HepG2 (cell line): ENCODE measurements around the gene KCND2. TPM values are rescaled to one million over a fixed set of nuclear protein-coding genes. Genes with fewer than 3 reads are reported as not detected.

Experiments
- ATAC-seq: fragments of 200-7000 bp; cut with Tn5 transposase; 3 replicates; pipeline ENCODE4 v1.9.1; 2020; ENCODE audit warnings: mild to moderate bottlenecking, moderate library complexity
- BruUV-seq: library from RNA; stranded (reverse); fragments of 400-500 nt; replicated peaks from 2 replicates; lab custom pipeline; 2021; lab: Mats Ljungman, UMichigan
- CTCF ChIA-PET: fragments of 300-600 bp; formaldehyde crosslinking; extraction: SDS; loops from one replicate; lab custom pipeline; 2021; ENCODE audit warnings: low total read pairs, inconsistent platforms, low intra/inter-chr PET ratio; lab: Yijun Ruan, JAX
- POLR2A ChIA-PET: fragments of 350-600 bp; sonication (Branson Sonifier 250); formaldehyde crosslinking; loops from one replicate; lab custom pipeline; 2020; ENCODE audit warnings: antibody characterized with exemption, inconsistent platforms; lab: Yijun Ruan, JAX
- DNase-seq: peaks from one replicate; pipeline ENCODE4 v3.0.0-alpha.2; 2015; ENCODE audit warnings: low spot score
- FAIRE-seq: peaks from 3 replicates; lab custom pipeline; 2011; peaks lifted over from hg19 to GRCh38; lab: Jason Lieb, UNC
- H2AFZ ChIP-seq: one replicate; pipeline ENCODE4 v1.6.1; 2011; ENCODE audit warnings: low read length, inconsistent platforms
- H3K27ac ChIP-seq: fragments of 300-600 bp; 3 replicates; pipeline ENCODE4 v1.8.0; 2011; ENCODE audit warnings: mixed run types, mild to moderate bottlenecking, mixed read lengths, low read length, inconsistent platforms; ENCODE audit not compliant: insufficient read depth; ENCODE audit errors: extremely low read length
- H3K27me3 ChIP-seq, 2 experiments: fragments of 200-600 bp in 1 of 2; 2 replicates in 1 of 2; 3 replicates in 1 of 2; pipeline versions ENCODE4 v1.6.0 to v1.8.0; 2011; ENCODE audit warnings: low read length in 2 of 2, mild to moderate bottlenecking in 2 of 2, moderate library complexity in 2 of 2, inconsistent platforms in 1 of 2; ENCODE audit not compliant: insufficient read depth in 2 of 2, control insufficient read depth in 1 of 2
- H3K36me3 ChIP-seq, 2 experiments: fragments of 200-600 bp in 1 of 2; replicated peaks in 1 of 2; 2 replicates in 1 of 2; 3 replicates in 1 of 2; pipeline versions ENCODE4 v1.5.1 to v1.8.0; 2011; ENCODE audit warnings: low read length in 2 of 2, inconsistent platforms in 1 of 2; ENCODE audit not compliant: insufficient read depth in 2 of 2, control insufficient read depth in 1 of 2
- H3K4me1 ChIP-seq: 2 replicates; pipeline ENCODE4 v1.5.1; 2012; ENCODE audit warnings: low read length, inconsistent platforms; ENCODE audit not compliant: insufficient read depth
- H3K4me2 ChIP-seq: 2 replicates; pipeline ENCODE4 v1.6.0; 2011; ENCODE audit warnings: low read depth, low read length, inconsistent platforms
- H3K4me3 ChIP-seq, 3 experiments: fragments of 200-600 bp in 1 of 3; sonication (generic), shearing (Covaris generic) in 1 of 3; replicated peaks in 1 of 3; 2 replicates each; pipeline ENCODE4 v1.5.1; 2011 to 2016; ENCODE audit warnings: low read length in 3 of 3, inconsistent platforms in 2 of 3, low read depth in 2 of 3, mild to moderate bottlenecking in 2 of 3, control low read depth in 1 of 3, mixed read lengths in 1 of 3; ENCODE audit not compliant: insufficient read depth in 1 of 3
- H3K79me2 ChIP-seq: one replicate; pipeline ENCODE4 v1.6.1; 2011; ENCODE audit warnings: low read length, inconsistent platforms; ENCODE audit not compliant: insufficient read depth
- H3K9ac ChIP-seq: 2 replicates; pipeline ENCODE4 v1.6.0; 2011; ENCODE audit warnings: mild to moderate bottlenecking, low read depth, low read length, inconsistent platforms; ENCODE audit not compliant: insufficient read depth
- H3K9me3 ChIP-seq: 2 replicates; pipeline ENCODE4 v1.5.1; 2012; ENCODE audit warnings: mild to moderate bottlenecking, low read length
- H4K20me1 ChIP-seq: 2 replicates; pipeline ENCODE4 v1.6.0; 2011; ENCODE audit warnings: inconsistent platforms, mild to moderate bottlenecking, low read length, moderate library complexity; ENCODE audit not compliant: insufficient read depth
- EP300 ChIP-seq, 3 experiments: sonication (generic) in 1 of 3; formaldehyde crosslinking in 1 of 3; IDR thresholded peaks; 2 replicates each; pipeline versions ENCODE4 v1.5.1 to v1.6.1; 2011 to 2020; ENCODE audit warnings: low read depth in 2 of 3, low read length in 2 of 3, borderline replicate concordance in 1 of 3, improper control_type of control experiment in 1 of 3, mild to moderate bottlenecking in 1 of 3, missing genetic modification reagents in 1 of 3, moderate library complexity in 1 of 3
- HDAC2 ChIP-seq: sonication (generic); formaldehyde crosslinking; IDR thresholded peaks from 2 replicates; pipeline ENCODE4 v1.4.0; 2020; ENCODE audit warnings: missing genetic modification reagents
- MEIS1 ChIP-seq: sonication (generic); formaldehyde crosslinking; IDR thresholded peaks from 2 replicates; pipeline ENCODE4 v1.9.0; 2021; ENCODE audit warnings: mild to moderate bottlenecking, missing genetic modification reagents, moderate library complexity, borderline replicate concordance
- NCOA1 ChIP-seq: sonication (generic); formaldehyde crosslinking; IDR thresholded peaks from 2 replicates; pipeline ENCODE4 v1.9.0; 2021; ENCODE audit warnings: missing genetic modification reagents
- POLR2AphosphoS5 ChIP-seq: IDR thresholded peaks from 2 replicates; pipeline ENCODE4 v1.6.1; 2012; ENCODE audit warnings: low read depth, low read length
- STAG1 ChIP-seq: sonication (generic); formaldehyde crosslinking; IDR thresholded peaks from 2 replicates; pipeline ENCODE4 v1.4.0; 2020; ENCODE audit warnings: missing genetic modification reagents
- THAP11 ChIP-seq: IDR thresholded peaks from 2 replicates; pipeline ENCODE4 v1.6.1; 2016; ENCODE audit warnings: missing biosample characterization, missing genetic modification reagents
- ZFAT ChIP-seq: sonication (generic); formaldehyde crosslinking; conservative IDR thresholded peaks from 2 replicates; pipeline ENCODE4 v1.8.1; 2023; ENCODE audit warnings: missing genetic modification reagents, inconsistent platforms
- ZNF160 ChIP-seq: sonication (generic); formaldehyde crosslinking; IDR thresholded peaks from 2 replicates; pipeline ENCODE4 v1.8.0; 2022; ENCODE audit warnings: mild to moderate bottlenecking, inconsistent platforms, missing genetic modification reagents
- ZNF207 ChIP-seq: fragments of 450-650 bp; IDR thresholded peaks from 2 replicates; pipeline ENCODE4 v1.6.1; 2016; ENCODE audit warnings: antibody characterized with exemption, borderline replicate concordance
- ZNF430 ChIP-seq: sonication (generic); formaldehyde crosslinking; IDR thresholded peaks from 2 replicates; pipeline ENCODE4 v1.9.0; 2021; ENCODE audit warnings: mild to moderate bottlenecking, missing genetic modification reagents
- ZNF7 ChIP-seq: IDR thresholded peaks from 2 replicates; pipeline ENCODE4 v1.6.1; 2016; ENCODE audit warnings: missing biosample characterization, missing genetic modification reagents
- ZSCAN9 ChIP-seq: IDR thresholded peaks from 2 replicates; pipeline ENCODE4 v1.6.1; 2016; ENCODE audit warnings: borderline replicate concordance
- WGBS: methylation state at CpG from one replicate; pipeline ENCODE4 v1.1.6; 2017; ENCODE audit warnings: low lambda C conversion rate; 5-methylcytosine and 5-hydroxymethylcytosine counted together
- in situ Hi-C: cut with HindIII; loops from 2 replicates; pipeline ENCODE4 v1.10.0; 2017; ENCODE audit warnings: low pct_unique_long_range_greater_than_20kb; ENCODE audit not compliant: extremely low pct_ligation_motif_present
- intact Hi-C: fragments of 100-400 bp; cut with micrococcal nuclease; formaldehyde crosslinking; loops from one replicate; pipeline ENCODE4 v1.10.0; 2022; ENCODE audit not compliant: unreplicated experiment
- polyA plus RNA-seq, 8 experiments: library from polyadenylated mRNA; depleted of rRNA in 3 of 8; stranded (reverse) in 7 of 8; unstranded in 1 of 8; fragments of >200 nt; fragmentation: Illumina TruSeq in 4 of 8; extraction: Trizol in 4 of 8; gene quantifications; 2 replicates each; pipeline versions ENCODE4 v1.2.1 to v1.2.3, GENCODE V29; 2011 to 2016; ENCODE audit warnings: low read depth in 4 of 8, missing spikeins in 1 of 8, mixed read lengths in 1 of 8; ENCODE audit not compliant: insufficient read depth in 1 of 8
- total RNA-seq, 5 experiments: library from RNA; depleted of rRNA; stranded (reverse); fragments of >200 nt; fragmentation: Illumina TruSeq; extraction: Trizol; gene quantifications; 2 replicates each; pipeline ENCODE4 v1.2.3, GENCODE V29; 2016; ENCODE audit warnings: low read depth in 1 of 5
- TF ChIP-seq, protein P1 (sequence below): IDR thresholded peaks from 2 replicates; pipeline ENCODE4 v1.6.1; 2012; ENCODE audit warnings: low read length, improper control_type of control experiment
- TF ChIP-seq, protein P2 (sequence below): sonication (generic); formaldehyde crosslinking; IDR thresholded peaks from 2 replicates; pipeline ENCODE4 v1.4.0; 2020; ENCODE audit warnings: mild to moderate bottlenecking, missing genetic modification reagents
- TF ChIP-seq, protein P3 (sequence below): sonication (generic); formaldehyde crosslinking; IDR thresholded peaks from 2 replicates; pipeline ENCODE4 v1.4.0; 2020; ENCODE audit warnings: mild to moderate bottlenecking, missing genetic modification reagents

Gene KCND2
- total and polyA plus RNA-seq, 2 of the 13 experiments (the other 11 are each of a cell fraction or from before 2014, with no cell fraction given), result not detected

DNA sequence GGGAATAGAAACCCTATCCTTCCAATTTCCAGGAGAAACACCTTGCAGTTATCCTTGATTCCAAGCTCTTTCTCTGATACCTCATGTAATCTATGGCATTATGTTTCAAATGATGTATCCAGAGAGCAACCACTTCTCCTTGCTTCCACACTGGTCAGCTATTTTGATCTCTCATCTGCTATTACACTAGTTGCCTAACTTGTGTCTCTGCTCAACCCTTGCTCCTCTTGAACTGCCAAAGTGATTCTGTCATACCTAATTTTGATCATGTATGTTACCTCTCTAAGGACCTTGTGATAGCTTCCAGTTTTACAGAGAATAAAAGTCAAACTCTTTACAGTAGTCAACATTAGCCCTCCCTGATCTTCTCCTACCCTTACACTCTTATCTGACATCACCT is 90.4 kb downstream of the KCND2 start:
- TF ChIP-seq, protein P1, sequence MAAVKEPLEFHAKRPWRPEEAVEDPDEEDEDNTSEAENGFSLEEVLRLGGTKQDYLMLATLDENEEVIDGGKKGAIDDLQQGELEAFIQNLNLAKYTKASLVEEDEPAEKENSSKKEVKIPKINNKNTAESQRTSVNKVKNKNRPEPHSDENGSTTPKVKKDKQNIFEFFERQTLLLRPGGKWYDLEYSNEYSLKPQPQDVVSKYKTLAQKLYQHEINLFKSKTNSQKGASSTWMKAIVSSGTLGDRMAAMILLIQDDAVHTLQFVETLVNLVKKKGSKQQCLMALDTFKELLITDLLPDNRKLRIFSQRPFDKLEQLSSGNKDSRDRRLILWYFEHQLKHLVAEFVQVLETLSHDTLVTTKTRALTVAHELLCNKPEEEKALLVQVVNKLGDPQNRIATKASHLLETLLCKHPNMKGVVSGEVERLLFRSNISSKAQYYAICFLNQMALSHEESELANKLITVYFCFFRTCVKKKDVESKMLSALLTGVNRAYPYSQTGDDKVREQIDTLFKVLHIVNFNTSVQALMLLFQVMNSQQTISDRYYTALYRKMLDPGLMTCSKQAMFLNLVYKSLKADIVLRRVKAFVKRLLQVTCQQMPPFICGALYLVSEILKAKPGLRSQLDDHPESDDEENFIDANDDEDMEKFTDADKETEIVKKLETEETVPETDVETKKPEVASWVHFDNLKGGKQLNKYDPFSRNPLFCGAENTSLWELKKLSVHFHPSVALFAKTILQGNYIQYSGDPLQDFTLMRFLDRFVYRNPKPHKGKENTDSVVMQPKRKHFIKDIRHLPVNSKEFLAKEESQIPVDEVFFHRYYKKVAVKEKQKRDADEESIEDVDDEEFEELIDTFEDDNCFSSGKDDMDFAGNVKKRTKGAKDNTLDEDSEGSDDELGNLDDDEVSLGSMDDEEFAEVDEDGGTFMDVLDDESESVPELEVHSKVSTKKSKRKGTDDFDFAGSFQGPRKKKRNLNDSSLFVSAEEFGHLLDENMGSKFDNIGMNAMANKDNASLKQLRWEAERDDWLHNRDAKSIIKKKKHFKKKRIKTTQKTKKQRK, result no peak
- TF ChIP-seq ZSCAN9 (CRISPR knock-in tag) (no peak), ZNF160 (no peak), POLR2AphosphoS5 (no peak), THAP11 (CRISPR knock-in tag) (no peak), HDAC2 (CRISPR knock-in tag) (no peak), NCOA1 (CRISPR knock-in tag) (no peak)
- TF ChIP-seq, all 625 proteins: peak for 0
- POLR2A ChIA-PET, result no interaction called here
- H3K4me1 ChIP-seq, result no peaks in the 10 kb centered on the region
- in situ Hi-C loops (no loop called here), intact Hi-C loops (no loop called here)
- no peaks in the 10 kb centered on the region for H4K20me1 ChIP-seq
- H3K4me3 ChIP-seq, result no peak overlapping the region
- H3K9me3 ChIP-seq, result no peaks in the 10 kb centered on the region
- no peak for ATAC-seq
- no peak overlapping the region for H3K4me2 ChIP-seq
- no peak for FAIRE-seq
- H3K36me3 ChIP-seq, result no peaks in the 10 kb centered on the region
- BruUV-seq, result no TSS peak
- no peak overlapping the region for H3K9ac ChIP-seq
- no peaks in the 10 kb centered on the region for H3K27me3 ChIP-seq
- no peak overlapping the region for H2AFZ ChIP-seq
- H3K27ac ChIP-seq, result no peak overlapping the region
- no peak for DNase-seq
- H3K79me2 ChIP-seq, result no peaks in the 10 kb centered on the region
- CTCF ChIA-PET, result no interaction called here

DNA sequence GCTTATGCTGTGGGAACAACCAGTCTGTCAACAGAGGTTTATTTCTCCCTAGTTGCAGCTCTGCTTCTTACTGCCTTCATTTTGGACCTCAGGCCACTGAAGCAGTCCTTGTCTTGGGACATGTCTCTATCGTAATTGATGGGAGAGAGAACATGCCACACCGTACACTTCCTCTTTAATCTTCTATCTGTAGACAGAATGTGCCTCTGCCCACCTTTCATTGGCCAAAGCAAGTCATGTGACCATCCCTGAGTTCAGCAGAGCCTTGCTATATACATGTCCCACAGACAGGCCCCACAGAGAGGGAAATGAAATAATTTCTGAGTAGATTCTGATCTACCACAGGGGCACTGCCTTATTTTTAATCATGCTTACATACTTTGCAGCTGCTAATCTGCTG is 98.0 kb downstream of the KCND2 start:
- intact Hi-C loops (no loop called here), in situ Hi-C loops (no loop called here)
- Histone ChIP-seq H3K27me3 (no peaks in the 10 kb centered on the region), H3K4me2 (no peak overlapping the region), H3K79me2 (no peaks in the 10 kb centered on the region), H3K4me1 (no peaks in the 10 kb centered on the region), H3K36me3 (no peaks in the 10 kb centered on the region), H2AFZ (no peak overlapping the region), H3K9me3 (no peaks in the 10 kb centered on the region), H4K20me1 (no peaks in the 10 kb centered on the region), H3K27ac (no peak overlapping the region), H3K9ac (no peak overlapping the region), H3K4me3 (no peak overlapping the region)
- BruUV-seq, result no TSS peak
- WGBS, result 4% methylated on average over 2 of the region's 2 CpGs
- FAIRE-seq (no peak), DNase-seq (no peak), ATAC-seq (no peak)
- POLR2A ChIA-PET, result no interaction called here
- CTCF ChIA-PET, result no interaction called here
- no peak for TF ChIP-seq ZNF207
- TF ChIP-seq STAG1 (CRISPR knock-in tag), result no peak
- no peak for TF ChIP-seq ZFAT
- no peak for TF ChIP-seq MEIS1
- TF ChIP-seq ZNF430, result no peak
- no peak for TF ChIP-seq ZNF7 (CRISPR knock-in tag)
- TF ChIP-seq EP300 (IDR thresholded peaks at IDR 0.05; ENCODE audit: low read depth in 2 of 2, low read length in 2 of 2), result no peak
- TF ChIP-seq EP300 (CRISPR knock-in tag; IDR thresholded peaks at IDR 0.05; ENCODE audit: borderline replicate concordance), result no peak
- TF ChIP-seq, protein P2, sequence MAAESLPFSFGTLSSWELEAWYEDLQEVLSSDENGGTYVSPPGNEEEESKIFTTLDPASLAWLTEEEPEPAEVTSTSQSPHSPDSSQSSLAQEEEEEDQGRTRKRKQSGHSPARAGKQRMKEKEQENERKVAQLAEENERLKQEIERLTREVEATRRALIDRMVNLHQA (CRISPR knock-in tag), result no peak
- TF ChIP-seq, protein P3, sequence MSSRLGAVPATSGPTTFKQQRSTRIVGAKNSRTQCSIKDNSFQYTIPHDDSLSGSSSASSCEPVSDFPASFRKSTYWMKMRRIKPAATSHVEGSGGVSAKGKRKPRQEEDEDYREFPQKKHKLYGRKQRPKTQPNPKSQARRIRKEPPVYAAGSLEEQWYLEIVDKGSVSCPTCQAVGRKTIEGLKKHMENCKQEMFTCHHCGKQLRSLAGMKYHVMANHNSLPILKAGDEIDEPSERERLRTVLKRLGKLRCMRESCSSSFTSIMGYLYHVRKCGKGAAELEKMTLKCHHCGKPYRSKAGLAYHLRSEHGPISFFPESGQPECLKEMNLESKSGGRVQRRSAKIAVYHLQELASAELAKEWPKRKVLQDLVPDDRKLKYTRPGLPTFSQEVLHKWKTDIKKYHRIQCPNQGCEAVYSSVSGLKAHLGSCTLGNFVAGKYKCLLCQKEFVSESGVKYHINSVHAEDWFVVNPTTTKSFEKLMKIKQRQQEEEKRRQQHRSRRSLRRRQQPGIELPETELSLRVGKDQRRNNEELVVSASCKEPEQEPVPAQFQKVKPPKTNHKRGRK, result no peak
